HepG2 (cell line): ENCODE results near the gene ELP2.

ENCODE experiments used
- CREB1 ChIP-seq, 2 experiments: fragments of 450-650 bp in 1 of 2; IDR thresholded peaks; 2 replicates each; pipeline ENCODE4 v1.6.1; 2016 to 2017; ENCODE audit warnings: control low read depth in 1 of 2, mild to moderate bottlenecking in 1 of 2, missing compliant biosample characterization in 1 of 2, missing genetic modification characterization in 1 of 2
- FOXK2 ChIP-seq: fragments of 450-650 bp; IDR thresholded peaks from 2 replicates; pipeline ENCODE4 v1.6.1; 2016
- POLR2A ChIP-seq, 2 experiments: IDR thresholded peaks; 2 replicates each; pipeline ENCODE4 v1.6.1; 2011; ENCODE audit warnings: low read depth in 2 of 2, low read length in 2 of 2, mild to moderate bottlenecking in 1 of 2, moderate library complexity in 1 of 2; ENCODE audit not compliant: insufficient read depth in 1 of 2
- RFX5 ChIP-seq: IDR thresholded peaks from 2 replicates; pipeline ENCODE4 v1.6.1; 2011; ENCODE audit warnings: low read depth, low read length, improper control_type of control experiment
- TCF12 ChIP-seq, 2 experiments: fragments of 450-650 bp in 1 of 2; sonication (generic) in 1 of 2; formaldehyde crosslinking in 1 of 2; IDR thresholded peaks; 2 replicates each; pipeline versions ENCODE4 v1.6.1 to v1.8.0; 2017 to 2022; ENCODE audit warnings: antibody characterized with exemption in 1 of 2, mild to moderate bottlenecking in 1 of 2, missing genetic modification reagents in 1 of 2, moderate library complexity in 1 of 2
- ZFP1 ChIP-seq: IDR thresholded peaks from 2 replicates; pipeline ENCODE4 v1.6.1; 2016
- ZNF567 ChIP-seq: sonication (generic); formaldehyde crosslinking; IDR thresholded peaks from 2 replicates; pipeline ENCODE4 v1.8.1; 2023; ENCODE audit warnings: mild to moderate bottlenecking, missing genetic modification reagents, borderline replicate concordance
- TF ChIP-seq, protein P1 (sequence below): IDR thresholded peaks from 2 replicates; pipeline ENCODE4 v1.6.1; 2016; ENCODE audit warnings: missing biosample characterization, missing genetic modification reagents, low read depth

- TF ChIP-seq FOXK2 (no peak), POLR2A (IDR thresholded peaks at IDR 0.05; ENCODE audit: insufficient read depth in 1 of 2, low read depth in 2 of 2, low read length in 2 of 2) (no peak), TCF12 (IDR thresholded peaks at IDR 0.05) (no peak), TCF12 (CRISPR knock-in tag; IDR thresholded peaks at IDR 0.05) (no peak), ZFP1 (CRISPR knock-in tag) (no peak), CREB1 (IDR thresholded peaks at IDR 0.05) (no peak), CREB1 (CRISPR knock-in tag; IDR thresholded peaks at IDR 0.05) (no peak), RFX5 (no peak), ZNF567 (CRISPR knock-in tag) (no peak)
- TF ChIP-seq, protein P1, sequence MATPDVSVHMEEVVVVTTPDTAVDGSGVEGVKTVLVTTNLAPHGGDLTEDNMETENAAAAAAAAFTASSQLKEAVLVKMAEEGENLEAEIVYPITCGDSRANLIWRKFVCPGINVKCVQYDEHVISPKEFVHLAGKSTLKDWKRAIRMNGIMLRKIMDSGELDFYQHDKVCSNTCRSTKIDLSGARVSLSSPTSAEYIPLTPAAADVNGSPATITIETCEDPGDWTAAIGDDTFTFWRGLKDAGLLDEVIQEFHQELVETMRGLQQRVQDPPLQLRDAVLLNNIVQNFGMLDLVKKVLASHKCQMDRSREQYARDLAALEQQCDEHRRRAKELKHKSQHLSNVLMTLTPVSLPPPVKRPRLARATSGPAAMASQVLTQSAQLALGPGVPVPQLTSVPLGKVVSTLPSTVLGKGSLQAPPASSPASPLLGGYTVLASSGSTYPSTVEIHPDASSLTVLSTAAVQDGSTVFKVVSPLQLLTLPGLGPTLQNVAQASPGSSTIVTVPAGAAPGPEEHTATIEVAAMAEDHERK (CRISPR knock-in tag) = no peak
These were observed 50.1 kb downstream of the ELP2 start for GRCh38 chr18:36179562-36180355.
